GM19328 (cell line): ENCODE data around the gene VPS13C.

ENCODE experiments used
- ATAC-seq: cut with Tn5 transposase; IDR thresholded peaks from one replicate; pipeline ENCODE4 v1.9.1; 2021; ENCODE audit warnings: mild to moderate bottlenecking, moderate library complexity; ENCODE audit not compliant: unreplicated experiment

VPS13C gene

DNA sequence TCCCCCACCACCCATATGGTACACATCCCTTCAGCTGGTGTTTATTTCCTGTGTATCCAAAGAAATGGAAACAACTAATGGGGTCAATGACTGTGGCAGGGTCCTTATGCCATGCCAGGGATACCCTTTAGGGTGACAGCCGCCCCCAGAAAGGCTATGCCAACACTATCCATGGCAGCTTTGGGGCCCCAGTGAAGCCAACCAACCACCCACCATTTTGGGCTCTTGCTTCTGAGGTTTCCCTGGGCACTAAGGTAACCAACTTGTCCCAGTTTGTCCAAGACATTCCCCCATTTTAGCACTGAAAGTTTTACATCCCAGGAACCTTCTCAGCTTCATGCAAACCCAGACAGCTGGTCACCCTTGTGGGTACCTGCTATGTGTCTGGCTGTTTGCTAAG is 233.1 kb downstream of the VPS13C start:
- no peak for ATAC-seq

DNA sequence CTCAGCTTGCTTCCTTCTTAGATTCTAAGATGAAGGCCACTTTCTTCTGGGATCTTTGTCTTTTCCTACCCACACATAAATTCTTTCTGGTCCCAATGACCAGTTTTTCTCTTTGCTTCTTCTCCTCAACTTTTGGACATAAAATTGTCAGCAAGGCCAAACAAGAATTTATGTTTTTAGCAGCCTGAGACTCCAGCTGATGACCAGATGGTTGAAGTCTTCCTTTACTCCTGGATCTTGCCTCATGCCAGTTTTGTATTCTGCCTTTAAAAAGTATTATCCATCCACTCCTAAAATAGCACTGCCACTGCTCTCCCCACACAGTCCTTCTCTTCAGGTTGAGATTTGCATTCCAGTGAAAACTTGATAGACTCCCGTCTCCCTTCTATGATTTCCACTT is 236.0 kb downstream of the VPS13C start:
- ATAC-seq: no peak

DNA sequence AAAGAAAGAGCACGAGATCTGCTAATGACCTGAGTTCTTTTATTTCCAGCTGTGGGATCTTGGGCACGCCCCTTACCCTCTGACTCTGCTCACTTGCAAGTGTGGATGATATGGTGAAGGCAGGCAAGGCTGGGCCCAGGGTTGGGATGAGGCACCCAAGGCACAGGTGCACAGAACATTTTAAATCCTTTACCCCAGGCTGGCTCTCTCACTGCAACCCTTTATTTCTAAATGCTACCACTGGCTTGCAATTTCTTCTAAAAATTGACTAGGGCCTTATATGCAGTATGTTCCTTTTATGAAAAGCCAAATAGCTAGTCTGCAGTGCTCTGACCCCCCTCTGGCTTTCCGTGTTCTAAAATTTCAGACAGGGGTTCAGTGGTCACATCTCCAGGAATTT is 237.7 kb downstream of the VPS13C start:
- ATAC-seq: no peak

DNA sequence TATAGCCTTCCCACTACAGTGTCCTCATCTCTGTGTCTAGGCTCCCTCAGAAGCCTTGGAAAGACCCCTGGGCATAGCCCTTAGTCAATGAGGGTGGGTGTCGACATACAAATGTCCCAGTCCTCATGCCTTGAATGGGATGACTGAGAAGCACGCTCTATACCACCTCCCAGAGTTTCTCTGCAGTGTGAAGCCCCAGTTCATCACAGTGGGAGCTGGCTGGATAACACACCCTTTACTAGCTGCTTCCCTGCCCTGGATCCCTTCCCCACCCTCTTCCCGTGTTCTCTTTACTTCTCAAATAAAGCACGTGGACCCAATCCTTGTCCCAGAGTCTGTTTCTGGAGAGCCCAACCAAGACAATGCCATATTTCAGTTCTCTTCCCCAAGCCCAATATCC is 239.3 kb downstream of the VPS13C start:
- ATAC-seq: no peak

DNA sequence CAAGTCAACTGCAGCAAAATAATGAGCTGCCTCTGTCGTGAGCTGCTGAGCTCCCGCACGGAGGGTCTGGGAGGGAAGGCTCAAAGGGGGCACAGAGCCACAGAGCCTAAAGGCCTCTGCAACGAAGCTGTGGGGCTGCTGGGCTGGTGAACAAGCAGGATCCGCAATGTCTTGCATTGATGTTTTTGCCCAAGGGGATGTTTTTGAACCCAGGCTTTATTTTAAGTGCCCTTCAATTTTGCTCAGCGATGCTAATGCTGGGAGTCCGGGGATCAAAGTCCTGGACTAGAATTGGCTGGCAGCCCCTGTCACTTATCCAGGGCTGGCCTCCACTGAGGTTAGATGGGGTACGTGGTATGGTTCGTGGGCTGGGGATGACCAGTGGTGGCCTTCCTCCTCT is 240.0 kb downstream of the VPS13C start:
- ATAC-seq: no peak

DNA sequence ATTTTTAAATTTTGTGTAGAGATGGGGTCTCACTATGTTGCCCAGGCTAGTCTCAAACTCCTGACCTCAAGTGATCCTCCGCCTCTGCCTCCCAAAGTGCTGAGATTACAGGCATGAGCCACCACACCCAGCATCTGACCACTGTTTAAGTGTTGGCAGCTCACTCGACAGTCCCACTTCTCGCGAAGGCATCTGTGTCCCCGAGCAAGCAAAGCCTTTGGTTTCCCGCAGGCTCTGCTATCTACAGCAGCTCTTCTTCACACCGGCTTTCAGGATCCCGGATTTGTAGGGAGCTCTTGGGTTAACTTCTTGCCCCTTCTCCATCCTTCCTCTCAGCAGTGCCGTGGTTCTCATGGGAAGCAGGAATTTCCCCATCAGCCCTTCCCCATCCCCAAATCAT is 240.9 kb downstream of the VPS13C start:
- ATAC-seq: no peak

DNA sequence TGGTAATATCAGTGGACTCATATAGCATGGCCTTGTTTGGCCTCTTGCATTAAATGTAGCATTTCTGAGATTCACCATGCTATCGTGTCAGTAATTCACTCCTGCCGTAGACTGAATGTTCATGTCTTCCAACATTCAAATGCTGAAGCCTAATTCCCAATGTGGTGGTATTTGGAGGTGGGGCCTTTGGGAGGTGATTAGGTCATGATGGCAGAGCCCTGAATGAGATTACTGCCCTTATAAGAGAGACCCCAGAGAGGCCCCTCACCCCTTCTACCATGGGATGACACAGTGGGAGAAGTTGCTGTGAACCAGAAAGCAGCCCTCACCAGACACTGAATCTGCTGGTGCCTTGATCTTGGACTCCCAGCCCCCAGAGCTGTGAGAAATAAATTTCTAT is 241.4 kb downstream of the VPS13C start:
- ATAC-seq: no peak

DNA sequence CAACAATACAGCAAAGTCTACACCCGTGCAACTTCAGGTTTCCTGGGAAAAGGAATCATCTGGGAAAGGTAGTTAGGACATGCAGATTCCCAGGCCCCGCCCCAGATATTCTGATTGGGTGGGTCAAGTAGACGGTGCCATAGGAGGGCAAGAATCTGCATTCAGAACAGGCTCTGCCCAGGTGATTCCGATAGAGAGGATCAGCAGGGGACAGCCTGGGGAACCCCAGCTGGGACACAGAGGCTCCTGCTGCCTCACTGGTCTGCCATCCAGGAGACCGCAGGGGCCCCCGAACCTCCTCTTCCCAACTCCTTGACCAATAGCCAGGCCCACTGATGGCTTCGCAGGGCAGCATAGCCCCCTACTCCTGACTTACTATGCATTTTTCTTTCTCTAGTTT is 243.4 kb downstream of the VPS13C start:
- no peak for ATAC-seq

DNA sequence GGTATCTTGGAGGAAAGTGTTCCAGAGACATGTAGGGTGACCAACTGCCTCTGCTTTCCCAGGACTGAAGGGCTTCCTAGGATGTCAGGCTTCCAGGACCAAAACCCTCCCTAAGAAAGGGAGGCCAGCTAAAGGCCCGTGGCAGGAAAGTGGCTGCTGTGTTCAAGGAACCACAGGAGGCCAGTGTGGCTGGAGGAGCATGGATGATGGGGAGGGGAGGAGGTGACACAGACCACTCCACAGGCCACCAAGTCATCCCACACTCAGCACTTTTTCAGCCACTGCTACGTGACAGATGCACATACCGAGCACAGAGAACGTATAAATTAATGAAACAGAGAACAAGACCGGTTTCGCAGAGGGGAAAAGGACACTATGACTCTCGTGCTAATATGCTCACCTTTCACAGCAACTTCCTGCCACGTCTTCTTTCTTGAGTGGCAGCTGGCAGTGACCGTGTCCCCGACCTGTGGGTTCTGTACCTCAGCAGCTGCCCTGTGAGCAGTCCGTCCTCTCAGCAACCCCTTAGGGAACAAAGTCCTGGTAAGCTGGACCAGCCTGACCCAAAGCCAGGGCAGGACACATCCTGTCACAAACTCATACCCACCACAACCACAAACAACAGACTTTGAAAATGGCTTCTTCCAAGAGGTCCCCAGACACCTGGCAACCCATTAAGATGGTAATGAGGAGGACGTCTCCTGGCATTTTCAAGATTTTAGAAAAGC is 244.7 kb downstream of the VPS13C start:
- no peak for ATAC-seq

DNA sequence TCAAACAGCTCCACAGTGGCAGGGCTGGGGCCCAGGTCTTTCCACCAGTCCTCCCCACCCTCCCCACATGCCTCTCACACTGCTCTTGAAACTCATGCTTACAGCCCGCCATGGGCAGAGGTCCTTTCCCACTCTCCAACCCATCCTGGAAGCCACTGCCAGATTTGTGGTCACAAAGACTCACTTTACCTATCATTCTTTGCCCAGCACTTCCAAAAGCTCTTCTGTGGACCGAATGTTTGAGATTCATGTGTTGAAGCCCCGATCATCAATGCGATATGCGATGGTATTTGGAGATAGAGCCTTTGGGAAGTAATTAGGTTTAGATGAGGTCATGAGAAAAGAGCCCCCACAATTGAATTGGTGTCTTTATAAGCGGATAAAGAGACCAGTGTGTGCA is 247.8 kb downstream of the VPS13C start:
- no peak for ATAC-seq

DNA sequence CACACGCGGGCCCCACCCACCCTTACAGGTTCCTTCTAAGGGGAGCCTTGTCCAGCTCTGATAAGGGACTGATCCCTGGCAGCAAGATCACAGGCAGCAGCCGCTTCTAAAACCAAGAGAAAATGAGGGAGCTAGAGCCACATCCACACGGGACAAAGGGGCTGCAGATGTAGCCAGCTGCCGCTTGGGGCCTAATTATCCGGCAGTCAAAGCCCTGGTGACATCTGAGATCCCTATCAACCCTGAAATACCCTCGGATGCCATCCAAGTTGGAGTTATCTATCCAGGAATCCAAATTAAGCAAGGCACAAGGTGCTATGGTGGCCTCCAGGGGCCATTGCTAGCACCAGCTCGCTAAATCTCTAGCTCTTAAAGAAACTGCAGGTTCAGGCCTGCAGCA is 248.3 kb downstream of the VPS13C start:
- no peak for ATAC-seq

DNA sequence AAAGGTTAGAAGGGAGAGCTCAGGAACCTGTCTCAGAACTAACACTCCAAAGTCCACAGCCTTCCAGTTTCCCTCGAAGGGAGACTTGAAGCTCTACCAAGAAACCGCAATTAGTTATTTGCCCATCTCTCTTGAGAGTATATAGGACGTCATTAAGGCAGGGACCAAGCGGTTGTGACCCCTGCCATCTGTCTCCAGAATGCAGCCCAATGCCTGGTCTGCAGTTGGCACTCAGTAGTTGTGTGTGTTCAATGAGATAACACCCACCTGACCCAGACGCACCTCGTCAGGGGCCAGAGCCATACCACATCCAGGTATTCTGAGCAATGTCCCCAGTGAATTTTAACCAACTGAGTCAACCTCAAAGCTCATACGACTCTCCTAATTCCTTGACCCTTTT is 251.0 kb downstream of the VPS13C start:
- no peak for ATAC-seq

DNA sequence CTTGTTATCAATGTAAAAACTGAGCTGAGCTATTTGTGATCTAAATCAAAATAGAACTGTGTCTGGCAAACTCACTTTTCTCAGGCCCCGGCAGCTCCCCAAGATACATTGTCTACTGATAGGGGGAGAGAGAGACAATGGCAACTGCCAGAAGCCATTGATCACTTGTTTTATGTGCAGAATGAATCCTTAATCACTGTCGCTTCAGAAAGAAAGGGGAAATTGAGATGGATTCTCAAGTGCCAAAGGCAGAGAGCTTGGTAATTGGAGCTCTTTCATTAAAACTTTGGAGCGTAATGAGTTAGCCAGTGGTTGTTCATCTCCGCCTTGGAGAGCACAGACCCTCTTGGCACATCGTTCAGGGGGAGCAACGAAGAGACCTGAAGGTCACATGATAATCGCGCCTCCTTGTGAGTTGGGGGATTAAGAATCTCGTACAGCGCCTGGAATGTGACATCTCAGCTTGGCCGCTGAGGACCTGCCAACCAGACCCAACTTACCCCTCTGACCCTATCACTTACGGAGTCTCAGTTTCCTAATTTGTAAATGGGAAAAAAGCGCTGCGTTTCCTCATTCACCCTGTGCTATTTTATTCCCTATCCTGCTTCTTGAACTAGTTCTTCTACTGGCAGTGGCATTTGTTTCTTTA is 252.8 kb downstream of the VPS13C start:
- ATAC-seq: no peak
